ENCODE data around the gene TNFRSF17. TPM values are rescaled to one million over a fixed set of nuclear protein-coding genes. Genes with fewer than 3 reads are reported as not detected.

TNFRSF17 gene
- total RNA-seq, 1 experiment from 2014 or later: not detected

- DNase-seq (ENCODE audit: unreplicated experiment): no peak
- H3K36me3 Mint-ChIP-seq (ENCODE audit: insufficient read depth, unreplicated experiment): peaks cover 22% of the 10 kb centered on the region
- POLR2A ChIA-PET: interaction anchor here (0.6 to 2.9 kb wide), 8 partner anchors 14 to 504 kb away, joined by 3 to 41 read pairs (median 4); partner anchors contain the start of genes TNFRSF17 and TXNDC11
- H3K4me1 Mint-ChIP-seq (ENCODE audit: insufficient read depth, unreplicated experiment): peaks cover 30% of the 10 kb centered on the region
- no peaks in the 10 kb centered on the region for H3K27me3 Mint-ChIP-seq (ENCODE audit: insufficient read depth, unreplicated experiment)
- CTCF ChIA-PET: interaction anchor here (0.5 to 1.0 kb wide), 5 partner anchors 16 to 1077 kb away, joined by 3 read pairs; no protein-coding TSS in a partner anchor
- TF ChIP-seq, protein P1, sequence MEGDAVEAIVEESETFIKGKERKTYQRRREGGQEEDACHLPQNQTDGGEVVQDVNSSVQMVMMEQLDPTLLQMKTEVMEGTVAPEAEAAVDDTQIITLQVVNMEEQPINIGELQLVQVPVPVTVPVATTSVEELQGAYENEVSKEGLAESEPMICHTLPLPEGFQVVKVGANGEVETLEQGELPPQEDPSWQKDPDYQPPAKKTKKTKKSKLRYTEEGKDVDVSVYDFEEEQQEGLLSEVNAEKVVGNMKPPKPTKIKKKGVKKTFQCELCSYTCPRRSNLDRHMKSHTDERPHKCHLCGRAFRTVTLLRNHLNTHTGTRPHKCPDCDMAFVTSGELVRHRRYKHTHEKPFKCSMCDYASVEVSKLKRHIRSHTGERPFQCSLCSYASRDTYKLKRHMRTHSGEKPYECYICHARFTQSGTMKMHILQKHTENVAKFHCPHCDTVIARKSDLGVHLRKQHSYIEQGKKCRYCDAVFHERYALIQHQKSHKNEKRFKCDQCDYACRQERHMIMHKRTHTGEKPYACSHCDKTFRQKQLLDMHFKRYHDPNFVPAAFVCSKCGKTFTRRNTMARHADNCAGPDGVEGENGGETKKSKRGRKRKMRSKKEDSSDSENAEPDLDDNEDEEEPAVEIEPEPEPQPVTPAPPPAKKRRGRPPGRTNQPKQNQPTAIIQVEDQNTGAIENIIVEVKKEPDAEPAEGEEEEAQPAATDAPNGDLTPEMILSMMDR (IDR thresholded peaks at IDR 0.05; ENCODE audit: unreplicated experiment): no peak
- peak overlapping the region; percentile 87 for H3K4me3 Mint-ChIP-seq (ENCODE audit: unreplicated experiment)
- H3K27ac Mint-ChIP-seq (ENCODE audit: low read depth, unreplicated experiment): peak overlapping the region; percentile 86
- no peaks in the 10 kb centered on the region for H3K9me3 Mint-ChIP-seq (ENCODE audit: unreplicated experiment)
- intact Hi-C loops (cut with micrococcal nuclease): no loop called here
- TSS peak; percentile 29 for BruUV-seq (replicated peaks)
Measured at GRCh38 chr16:11978080-11978479, 13.1 kb downstream of the TNFRSF17 start.

GRCh38 chr16:11979013-11979672 lies 14.1 kb downstream of the TNFRSF17 start:
- ChIA-PET CTCF (interaction anchor here (1.0 kb wide), 1 partner anchor 44 kb away, joined by 3 read pairs; no protein-coding TSS in a partner anchor), POLR2A (interaction anchor here (1.1 to 2.9 kb wide), 3 partner anchors 32 to 128 kb away, joined by 3 to 41 read pairs (median 4); no protein-coding TSS in a partner anchor)
- intact Hi-C loops (cut with micrococcal nuclease): no loop called here
- TF ChIP-seq, protein P1 (IDR thresholded peaks at IDR 0.05; ENCODE audit: unreplicated experiment): no peak
- Mint-ChIP-seq H3K36me3 (ENCODE audit: insufficient read depth, unreplicated experiment) (peaks cover 13% of the 10 kb centered on the region), H3K4me3 (ENCODE audit: unreplicated experiment) (no peak overlapping the region), H3K4me1 (ENCODE audit: insufficient read depth, unreplicated experiment) (peaks cover 30% of the 10 kb centered on the region), H3K27ac (ENCODE audit: low read depth, unreplicated experiment) (no peak overlapping the region), H3K9me3 (ENCODE audit: unreplicated experiment) (no peaks in the 10 kb centered on the region), H3K27me3 (ENCODE audit: insufficient read depth, unreplicated experiment) (no peaks in the 10 kb centered on the region)
- no peak for DNase-seq (ENCODE audit: unreplicated experiment)
- no TSS peak for BruUV-seq (replicated peaks)

- Mint-ChIP-seq H3K36me3 (ENCODE audit: insufficient read depth, unreplicated experiment) (peaks cover 7% of the 10 kb centered on the region), H3K27ac (ENCODE audit: low read depth, unreplicated experiment) (peak overlapping the region; percentile 40), H3K9me3 (ENCODE audit: unreplicated experiment) (no peaks in the 10 kb centered on the region), H3K4me1 (ENCODE audit: insufficient read depth, unreplicated experiment) (peaks cover 29% of the 10 kb centered on the region), H3K4me3 (ENCODE audit: unreplicated experiment) (no peak overlapping the region), H3K27me3 (ENCODE audit: insufficient read depth, unreplicated experiment) (no peaks in the 10 kb centered on the region)
- intact Hi-C loops (cut with micrococcal nuclease): no loop called here
- POLR2A ChIA-PET: interaction anchor here (0.6 kb wide), 1 partner anchor 26 kb away, joined by 3 read pairs; no protein-coding TSS in a partner anchor
- no peak for DNase-seq (ENCODE audit: unreplicated experiment)
- CTCF ChIA-PET: interaction anchor here (0.6 to 0.9 kb wide), 2 partner anchors 11 to 58 kb away, joined by 3 read pairs; no protein-coding TSS in a partner anchor
- TF ChIP-seq, protein P1 (IDR thresholded peaks at IDR 0.05; ENCODE audit: unreplicated experiment): no peak
- BruUV-seq (replicated peaks): no TSS peak
Measured at GRCh38 chr16:11980136-11980844, 15.3 kb downstream of the TNFRSF17 start.

DNA sequence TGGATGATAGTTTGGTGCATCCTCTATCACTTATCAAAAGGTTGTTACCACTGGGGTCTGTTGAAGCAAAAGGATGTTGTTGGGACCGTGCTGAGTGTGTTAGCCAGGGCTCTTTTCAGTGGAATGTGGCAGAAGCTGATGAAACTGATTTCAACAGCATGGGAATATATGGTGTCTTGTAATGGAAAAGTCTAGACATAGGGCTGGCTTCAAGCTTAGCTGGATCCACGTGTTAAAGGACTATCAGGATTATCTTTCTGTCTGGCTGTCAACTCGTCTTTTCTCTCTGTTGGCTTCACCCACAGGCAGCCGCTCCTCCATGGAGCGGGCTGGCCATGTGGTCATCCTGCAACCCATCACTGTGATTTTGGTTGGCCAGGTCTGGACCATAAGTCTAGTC lies 20.2 kb downstream of the TNFRSF17 start:
- TF ChIP-seq, protein P1 (IDR thresholded peaks at IDR 0.05; ENCODE audit: unreplicated experiment): no peak
- Mint-ChIP-seq H3K4me1 (ENCODE audit: insufficient read depth, unreplicated experiment) (no peaks in the 10 kb centered on the region), H3K27ac (ENCODE audit: low read depth, unreplicated experiment) (no peak overlapping the region), H3K36me3 (ENCODE audit: insufficient read depth, unreplicated experiment) (peaks cover 2% of the 10 kb centered on the region), H3K27me3 (ENCODE audit: insufficient read depth, unreplicated experiment) (no peaks in the 10 kb centered on the region), H3K9me3 (ENCODE audit: unreplicated experiment) (no peaks in the 10 kb centered on the region), H3K4me3 (ENCODE audit: unreplicated experiment) (no peak overlapping the region)
- ChIA-PET POLR2A (no interaction called here), CTCF (no interaction called here)
- DNase-seq (ENCODE audit: unreplicated experiment): no peak
- intact Hi-C loops (cut with micrococcal nuclease): no loop called here
- no TSS peak for BruUV-seq (replicated peaks)

All from MCF 10A (cell line).